ENCODE measurements around the gene UBE4B.

Gene UBE4B

GRCh38 chr1:10074059-10074851 lies 41.5 kb downstream of the UBE4B start:
- POLR2A ChIA-PET, result no interaction called here
- DNase-seq (ENCODE audit: extremely low spot score), result no peak
- TF ChIP-seq ELF4 (IDR thresholded peaks at IDR 0.05), result no peak
- TF ChIP-seq ARNT (IDR thresholded peaks at IDR 0.05), result no peak
- no peak for TF ChIP-seq TARDBP (IDR thresholded peaks at IDR 0.05)
- no peak for TF ChIP-seq FOXK2 (IDR thresholded peaks at IDR 0.05)
- TF ChIP-seq, protein P1, sequence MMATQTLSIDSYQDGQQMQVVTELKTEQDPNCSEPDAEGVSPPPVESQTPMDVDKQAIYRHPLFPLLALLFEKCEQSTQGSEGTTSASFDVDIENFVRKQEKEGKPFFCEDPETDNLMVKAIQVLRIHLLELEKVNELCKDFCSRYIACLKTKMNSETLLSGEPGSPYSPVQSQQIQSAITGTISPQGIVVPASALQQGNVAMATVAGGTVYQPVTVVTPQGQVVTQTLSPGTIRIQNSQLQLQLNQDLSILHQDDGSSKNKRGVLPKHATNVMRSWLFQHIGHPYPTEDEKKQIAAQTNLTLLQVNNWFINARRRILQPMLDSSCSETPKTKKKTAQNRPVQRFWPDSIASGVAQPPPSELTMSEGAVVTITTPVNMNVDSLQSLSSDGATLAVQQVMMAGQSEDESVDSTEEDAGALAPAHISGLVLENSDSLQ (IDR thresholded peaks at IDR 0.05), result no peak
- no peak for TF ChIP-seq BHLHE40 (IDR thresholded peaks at IDR 0.05; ENCODE audit: borderline replicate concordance)
- TF ChIP-seq HDGF (IDR thresholded peaks at IDR 0.05; ENCODE audit: borderline replicate concordance), result no peak

DNA sequence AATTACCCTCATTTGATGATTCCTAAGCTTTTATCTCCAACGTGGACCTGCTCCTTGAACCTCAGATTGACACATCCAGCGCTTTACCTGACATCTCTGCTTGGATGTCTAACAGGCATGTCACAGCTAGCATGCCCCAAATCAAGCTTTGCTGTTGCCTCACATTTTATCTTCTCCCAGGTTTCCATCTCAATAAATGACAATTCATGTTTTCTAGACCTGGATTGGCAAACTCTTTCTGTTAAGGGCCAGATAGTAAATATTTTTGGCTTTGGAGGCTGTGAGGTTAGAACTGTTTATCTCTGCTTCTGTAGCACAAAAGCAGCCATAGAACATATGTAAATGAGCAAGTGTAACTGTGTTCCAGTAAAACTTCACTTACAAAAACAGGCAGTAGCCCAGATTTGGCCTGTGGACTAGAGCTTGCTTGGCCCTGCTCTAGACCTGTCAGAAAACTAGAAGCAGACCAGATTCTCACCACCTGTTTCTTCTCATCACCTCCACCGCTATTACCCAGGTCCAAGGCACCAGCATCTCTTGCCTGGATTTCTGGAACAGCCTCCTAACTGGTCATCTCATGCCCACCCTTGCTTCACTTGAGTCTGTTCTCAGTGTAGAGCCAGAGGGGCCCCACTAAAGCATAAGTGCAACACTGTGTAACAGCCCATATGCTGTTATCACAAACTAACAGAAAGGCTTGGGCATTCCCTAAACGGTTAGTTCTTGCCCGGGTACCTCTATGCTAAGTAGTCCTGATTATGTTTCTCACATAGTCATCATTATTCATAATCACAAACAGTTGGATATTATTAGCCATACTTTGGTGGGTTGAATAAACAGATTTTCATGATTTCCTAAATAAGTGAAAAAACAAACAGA lies 42.3 kb downstream of the UBE4B start:
- CTCF ChIA-PET, result no interaction called here
- TF ChIP-seq NFRKB (IDR thresholded peaks at IDR 0.05) (no peak), SUZ12 (IDR thresholded peaks at IDR 0.05) (no peak), BHLHE40 (IDR thresholded peaks at IDR 0.05; ENCODE audit: borderline replicate concordance) (no peak), SP1 (IDR thresholded peaks at IDR 0.05) (no peak), CTBP1 (IDR thresholded peaks at IDR 0.05; ENCODE audit: borderline replicate concordance) (no peak), L3MBTL2 (conservative IDR thresholded peaks at IDR 0.05) (no peak), ZNF384 (IDR thresholded peaks at IDR 0.05) (no peak)
- POLR2A ChIA-PET, result no interaction called here
- DNase-seq (ENCODE audit: extremely low spot score), result no peak

More at GRCh38 chr1:10074059-10074851, 41.5 kb downstream of the UBE4B start:
- CTCF ChIA-PET, result no interaction called here

- TF ChIP-seq ZNF384 (IDR thresholded peaks at IDR 0.05) (no peak), L3MBTL2 (conservative IDR thresholded peaks at IDR 0.05) (no peak), FOXK2 (IDR thresholded peaks at IDR 0.05) (no peak), LEF1 (IDR thresholded peaks at IDR 0.05; ENCODE audit: borderline replicate concordance) (no peak), ELF4 (IDR thresholded peaks at IDR 0.05) (no peak), FOXM1 (IDR thresholded peaks at IDR 0.05; ENCODE audit: borderline replicate concordance) (no peak), NFRKB (IDR thresholded peaks at IDR 0.05) (no peak), TARDBP (IDR thresholded peaks at IDR 0.05) (no peak), ARNT (IDR thresholded peaks at IDR 0.05) (no peak), BHLHE40 (IDR thresholded peaks at IDR 0.05; ENCODE audit: borderline replicate concordance) (no peak)
- TF ChIP-seq, protein P1 (IDR thresholded peaks at IDR 0.05), result no peak
- ChIA-PET POLR2A (no interaction called here), CTCF (no interaction called here)
- no peak for DNase-seq (ENCODE audit: extremely low spot score)
Observed at GRCh38 chr1:10075732-10076131, 43.0 kb downstream of the UBE4B start.

GRCh38 chr1:10078494-10078893 lies 45.7 kb downstream of the UBE4B start:
- CTCF ChIA-PET, result no interaction called here
- POLR2A ChIA-PET, result no interaction called here

DNA sequence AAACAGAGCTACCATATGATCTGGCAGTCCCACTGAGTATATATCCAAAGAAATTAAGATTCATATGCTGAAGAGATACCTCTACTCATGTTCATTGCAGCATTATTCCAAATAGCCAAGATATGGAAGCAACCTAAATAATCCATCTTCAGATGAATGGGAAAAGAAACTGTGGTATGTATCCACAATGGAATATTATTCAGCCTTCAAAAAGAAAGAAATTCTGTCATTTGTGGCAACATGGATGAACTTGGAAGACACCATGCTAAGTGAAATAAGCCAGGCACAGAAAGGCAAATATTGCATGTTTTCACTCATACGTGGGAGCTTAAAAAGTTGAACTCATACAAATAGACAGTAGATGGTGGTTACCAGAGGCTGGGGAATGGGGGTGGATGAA lies 47.8 kb downstream of the UBE4B start:
- ChIA-PET CTCF (no interaction called here), POLR2A (no interaction called here)
- TF ChIP-seq FOXA1 (IDR thresholded peaks at IDR 0.05) (no peak), SP1 (IDR thresholded peaks at IDR 0.05) (no peak), ARNT (IDR thresholded peaks at IDR 0.05) (no peak), ELF4 (IDR thresholded peaks at IDR 0.05) (no peak), HDGF (IDR thresholded peaks at IDR 0.05; ENCODE audit: borderline replicate concordance) (no peak), ZNF384 (IDR thresholded peaks at IDR 0.05) (no peak)
- no peak for DNase-seq (ENCODE audit: extremely low spot score)

More at GRCh38 chr1:10078494-10078893, 45.7 kb downstream of the UBE4B start:
- TF ChIP-seq SUZ12 (IDR thresholded peaks at IDR 0.05) (no peak), TARDBP (IDR thresholded peaks at IDR 0.05) (no peak), BHLHE40 (IDR thresholded peaks at IDR 0.05; ENCODE audit: borderline replicate concordance) (no peak), FOXK2 (IDR thresholded peaks at IDR 0.05) (no peak), CTBP1 (IDR thresholded peaks at IDR 0.05; ENCODE audit: borderline replicate concordance) (no peak), ZNF384 (IDR thresholded peaks at IDR 0.05) (no peak), ARNT (IDR thresholded peaks at IDR 0.05) (no peak), L3MBTL2 (conservative IDR thresholded peaks at IDR 0.05) (no peak), LEF1 (IDR thresholded peaks at IDR 0.05; ENCODE audit: borderline replicate concordance) (no peak), FOXA1 (IDR thresholded peaks at IDR 0.05) (no peak), ELF4 (IDR thresholded peaks at IDR 0.05) (no peak), FOXM1 (IDR thresholded peaks at IDR 0.05; ENCODE audit: borderline replicate concordance) (no peak), SP1 (IDR thresholded peaks at IDR 0.05) (no peak), HDGF (IDR thresholded peaks at IDR 0.05; ENCODE audit: borderline replicate concordance) (no peak)
- TF ChIP-seq, protein P1 (IDR thresholded peaks at IDR 0.05), result no peak
- no peak for DNase-seq (ENCODE audit: extremely low spot score)

Data from HEK293T (cell line).